MG63 (cell line): ENCODE data around the gene NRN1. TPM values are rescaled to one million over a fixed set of nuclear protein-coding genes. Genes with fewer than 3 reads are reported as not detected.
A peak's percentile ranks its signal among the peaks of the same experiment; 100 is the strongest.
"Not testable (repeated sequence)": the region's sequence is repeated elsewhere in the genome, so short reads cannot be mapped to it uniquely, and the experiment has no call there.

ENCODE experiments used
- DNase-seq: peaks from one replicate; pipeline ENCODE4 v3.0.0-alpha.2; 2020
- H3K27me3 ChIP-seq: fragments of 250-450 bp; sonication (Bioruptor Pico); 2 replicates; pipeline ENCODE4 v1.5.1; 2020; ENCODE audit warnings: mild to moderate bottlenecking, moderate library complexity
- H3K36me3 ChIP-seq: fragments of 250-450 bp; sonication (Bioruptor Pico); 2 replicates; pipeline ENCODE4 v1.5.1; 2020; ENCODE audit warnings: mild to moderate bottlenecking, moderate library complexity
- H3K4me3 ChIP-seq: fragments of 250-450 bp; sonication (Bioruptor Pico); 2 replicates; pipeline ENCODE4 v1.5.1; 2020; ENCODE audit warnings: mild to moderate bottlenecking, moderate library complexity
- H3K9me3 ChIP-seq: fragments of 250-450 bp; sonication (Bioruptor Pico); 2 replicates; pipeline ENCODE4 v1.5.1; 2020; ENCODE audit warnings: mild to moderate bottlenecking, moderate library complexity
- total RNA-seq: library from RNA; depleted of rRNA; stranded (reverse); fragments of >200 nt; shearing (Covaris generic); gene quantifications from 2 replicates; pipeline ENCODE4 v1.2.3, GENCODE V29; 2014; ENCODE audit warnings: low replicate concordance; rRNA removed

Gene NRN1, protein sequence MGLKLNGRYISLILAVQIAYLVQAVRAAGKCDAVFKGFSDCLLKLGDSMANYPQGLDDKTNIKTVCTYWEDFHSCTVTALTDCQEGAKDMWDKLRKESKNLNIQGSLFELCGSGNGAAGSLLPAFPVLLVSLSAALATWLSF
- 36.5 and 44.1 TPM in 2 replicates for total RNA-seq

GRCh38 chr6:6006428-6007365 lies at the start of gene NRN1:
Gene NRN1, minus strand, starts transcription at chr6:6006925. Its CDS starts 176 bp downstream, at chr6:6006749.
- H3K27me3 ChIP-seq, result no peaks in the 10 kb centered on the region
- H3K4me3 ChIP-seq, result peak within 1 kb of the TSS; percentile 68
- no peaks in the 10 kb centered on the region for H3K9me3 ChIP-seq
- peaks cover 5% of the 10 kb centered on the region; the same call in 1 of the 2 replicates for H3K36me3 ChIP-seq
- DNase-seq, result peak; percentile 52

- DNase-seq, result no peak
- Histone ChIP-seq H3K27me3 (peaks cover 10% of the 10 kb centered on the region), H3K4me3 (no peak overlapping the region), H3K36me3 (no peaks in the 10 kb centered on the region), H3K9me3 (no peaks in the 10 kb centered on the region)
Measured at GRCh38 chr6:6052216-6052615, 45.5 kb upstream of the NRN1 start.

GRCh38 chr6:6046716-6047115 lies 40.0 kb upstream of the NRN1 start:
- H3K27me3 ChIP-seq, result peaks cover 8% of the 10 kb centered on the region
- no peak overlapping the region for H3K4me3 ChIP-seq
- H3K36me3 ChIP-seq, result no peaks in the 10 kb centered on the region
- no peaks in the 10 kb centered on the region for H3K9me3 ChIP-seq
- no peak for DNase-seq

GRCh38 chr6:6039946-6040509 lies 33.3 kb upstream of the NRN1 start:
- Histone ChIP-seq H3K27me3 (0 out of 2 replicates have a peak, but pooled peaks cover 3% of the 10 kb centered on the region), H3K9me3 (no peaks in the 10 kb centered on the region), H3K4me3 (no peak overlapping the region), H3K36me3 (no peaks in the 10 kb centered on the region)
- no peak for DNase-seq

DNA sequence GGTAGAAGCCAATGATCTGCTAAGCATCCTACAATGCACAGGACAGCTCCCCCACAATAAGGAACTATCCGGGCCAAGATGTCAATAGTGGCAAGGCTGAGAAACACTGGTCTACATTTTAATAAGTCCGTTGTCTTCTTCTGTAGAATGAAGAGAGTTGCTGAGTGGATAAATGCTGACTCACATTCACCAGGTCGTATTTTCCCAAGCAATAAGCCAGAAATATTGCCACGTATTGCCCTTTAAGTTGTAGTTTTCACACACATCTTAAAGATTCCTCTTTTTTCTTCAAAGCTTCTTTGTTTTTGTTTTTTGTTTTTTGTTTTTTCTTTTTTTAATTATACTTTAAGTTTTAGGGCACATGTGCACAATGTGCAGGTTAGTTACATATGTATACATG lies 30.5 kb upstream of the NRN1 start:
- DNase-seq, result no peak
- H3K27me3 ChIP-seq, result 0 out of 2 replicates have a peak, but pooled peaks cover 3% of the 10 kb centered on the region
- no peaks in the 10 kb centered on the region for H3K36me3 ChIP-seq
- H3K9me3 ChIP-seq, result no peaks in the 10 kb centered on the region
- no peak overlapping the region for H3K4me3 ChIP-seq

DNA sequence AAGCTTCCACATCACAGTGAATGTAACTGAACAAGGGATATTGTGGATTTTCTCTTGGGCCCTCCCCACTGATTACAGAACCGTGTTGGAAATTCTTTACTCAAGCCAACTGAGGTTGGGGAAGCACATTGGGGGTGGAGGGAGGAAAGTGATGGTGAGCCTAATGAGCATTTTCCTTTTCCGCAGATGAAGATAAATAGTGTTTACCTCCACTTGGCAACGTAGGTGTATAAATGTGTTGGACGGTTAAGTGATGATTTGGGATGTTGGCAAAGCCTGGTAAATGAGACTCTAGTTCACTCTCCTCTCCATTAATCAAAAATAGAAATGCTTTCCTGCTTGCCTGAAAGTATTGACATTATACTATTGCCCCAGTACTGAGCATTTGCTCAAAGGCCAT lies 27.1 kb upstream of the NRN1 start:
- Histone ChIP-seq H3K4me3 (no peak overlapping the region), H3K9me3 (no peaks in the 10 kb centered on the region), H3K36me3 (no peaks in the 10 kb centered on the region), H3K27me3 (no peaks in the 10 kb centered on the region)
- DNase-seq, result no peak

DNA sequence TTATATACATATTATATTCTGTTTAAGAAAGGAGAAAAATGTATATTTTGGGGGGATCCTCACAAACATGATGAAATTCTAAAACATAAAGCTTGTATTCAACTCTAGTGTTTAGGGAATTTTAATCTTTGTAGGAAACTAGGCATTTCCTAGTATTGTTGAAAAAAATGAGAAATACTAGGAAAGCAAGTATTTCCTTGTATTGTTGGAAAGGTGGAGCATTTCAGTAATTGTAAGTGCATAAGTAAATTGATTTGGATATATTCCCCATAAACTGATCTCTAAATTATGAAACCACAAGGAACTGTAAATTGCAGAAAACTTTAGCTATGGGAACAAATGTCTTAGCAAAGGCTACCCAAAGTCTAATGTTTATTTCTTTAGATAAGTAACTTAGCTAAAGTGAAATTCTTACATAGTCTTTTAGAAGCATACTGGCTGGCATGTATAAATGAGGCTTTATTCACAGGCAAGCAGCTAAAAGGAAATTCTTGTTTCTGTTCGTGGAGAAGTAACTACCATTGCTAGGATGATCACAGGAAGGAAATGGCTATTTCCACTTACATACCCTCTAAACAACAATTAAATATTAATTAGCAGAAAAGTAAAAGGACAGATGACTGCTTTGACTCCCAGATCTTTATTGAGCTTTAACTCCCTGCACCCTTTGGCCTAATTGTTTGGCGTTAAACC lies 19.9 kb upstream of the NRN1 start:
- H3K4me3 ChIP-seq, result no peak overlapping the region
- no peaks in the 10 kb centered on the region for H3K27me3 ChIP-seq
- no peak for DNase-seq
- no peaks in the 10 kb centered on the region for H3K9me3 ChIP-seq
- no peaks in the 10 kb centered on the region for H3K36me3 ChIP-seq

DNA sequence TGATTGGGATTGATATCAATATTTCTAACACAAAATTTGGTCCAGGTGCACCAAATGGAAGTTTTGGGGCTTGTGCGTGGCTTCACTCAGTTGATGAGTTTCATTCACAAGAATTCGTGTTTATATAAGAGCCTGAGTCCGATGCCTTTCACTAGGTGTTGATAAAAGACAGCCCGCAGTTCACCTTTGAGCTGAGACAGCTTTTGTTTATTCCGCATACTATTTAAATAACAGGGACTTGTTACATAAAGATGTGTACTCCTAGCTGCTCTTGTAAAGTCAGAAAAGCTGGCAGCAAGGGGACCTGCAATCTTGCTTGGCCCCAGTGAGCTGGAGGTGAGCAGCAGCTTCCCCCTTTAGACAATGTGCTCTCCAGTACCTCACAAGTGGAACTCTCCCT lies 19.0 kb upstream of the NRN1 start:
- DNase-seq, result no peak
- Histone ChIP-seq H3K27me3 (no peaks in the 10 kb centered on the region), H3K4me3 (no peak overlapping the region), H3K9me3 (no peaks in the 10 kb centered on the region), H3K36me3 (no peaks in the 10 kb centered on the region)

DNA sequence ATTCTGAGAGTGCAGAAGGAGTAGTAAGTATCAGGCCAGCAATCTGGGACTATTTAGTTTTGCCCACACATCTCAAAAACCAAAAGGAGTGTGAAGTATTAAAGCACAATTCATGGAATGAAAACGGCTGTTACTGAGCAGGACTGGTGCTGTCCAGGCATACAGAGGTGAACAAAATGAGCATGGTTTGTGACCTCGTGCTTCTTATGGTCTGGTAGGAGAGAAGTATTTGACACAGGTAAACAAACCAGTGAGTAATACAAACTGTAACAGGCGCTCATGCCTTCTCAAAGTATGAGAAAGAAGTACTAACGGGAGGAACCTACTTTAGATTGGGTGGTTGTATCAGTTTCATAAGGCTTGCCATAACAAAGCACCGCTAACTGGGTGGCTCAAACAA lies 17.5 kb upstream of the NRN1 start:
- peaks cover 4% of the 10 kb centered on the region; the same call in 1 of the 2 replicates for H3K27me3 ChIP-seq
- no peaks in the 10 kb centered on the region for H3K9me3 ChIP-seq
- H3K36me3 ChIP-seq, result no peaks in the 10 kb centered on the region

GRCh38 chr6:6022841-6023240 lies 16.1 kb upstream of the NRN1 start:
- H3K36me3 ChIP-seq, result not testable (repeated sequence)

More for the DNA sequence above, 17.5 kb upstream of the NRN1 start:
- no peak overlapping the region for H3K4me3 ChIP-seq
- no peak for DNase-seq

DNA sequence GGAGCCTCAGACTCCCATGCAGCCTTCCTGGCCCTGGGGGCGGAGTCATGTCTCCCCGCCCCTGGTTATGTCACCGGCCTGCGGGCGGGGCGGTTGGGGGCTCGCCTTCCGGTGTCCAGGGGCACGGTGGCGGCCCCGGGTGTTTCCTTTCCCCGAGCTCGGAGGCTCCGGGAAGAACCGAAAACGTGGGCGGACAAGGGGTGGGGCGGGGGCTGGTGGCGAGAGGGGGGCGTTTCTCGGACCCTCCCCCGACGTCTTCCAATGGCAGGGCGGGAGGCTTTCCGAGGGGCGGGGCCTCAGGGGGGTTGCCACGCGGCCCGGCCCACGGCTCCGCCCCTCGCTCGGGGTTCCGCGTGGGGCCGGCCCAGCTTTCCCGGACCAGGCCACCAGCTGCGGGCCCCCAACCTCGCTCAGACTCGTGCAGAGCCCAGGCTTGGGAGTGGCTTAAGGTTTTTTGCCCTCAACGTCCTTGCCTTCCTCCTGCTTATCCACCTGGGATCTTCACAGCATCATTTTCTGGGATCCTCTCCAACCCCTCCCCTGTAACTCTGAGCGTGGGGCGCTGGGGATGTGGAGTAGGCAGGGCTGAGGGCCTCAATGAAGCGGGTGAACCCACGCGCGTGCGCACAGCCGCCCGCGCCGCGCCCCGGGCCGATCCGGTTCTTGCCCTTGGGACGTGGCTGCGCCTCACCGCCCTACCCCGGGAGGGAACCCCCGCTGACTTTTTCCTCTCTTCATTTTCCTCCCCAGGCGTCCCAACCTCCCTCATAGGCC lies 2.1 kb upstream of the NRN1 start:
- no peaks in the 10 kb centered on the region for H3K36me3 ChIP-seq
- H3K27me3 ChIP-seq, result no peaks in the 10 kb centered on the region; the same call in 1 of the 2 replicates
- DNase-seq, result peak; percentile 87
- H3K9me3 ChIP-seq, result no peaks in the 10 kb centered on the region
- peak overlapping the region; percentile 68 for H3K4me3 ChIP-seq

More at GRCh38 chr6:6022841-6023240, 16.1 kb upstream of the NRN1 start:
- not testable (repeated sequence) for H3K27me3 ChIP-seq, DNase-seq, H3K9me3 ChIP-seq, H3K4me3 ChIP-seq

DNA sequence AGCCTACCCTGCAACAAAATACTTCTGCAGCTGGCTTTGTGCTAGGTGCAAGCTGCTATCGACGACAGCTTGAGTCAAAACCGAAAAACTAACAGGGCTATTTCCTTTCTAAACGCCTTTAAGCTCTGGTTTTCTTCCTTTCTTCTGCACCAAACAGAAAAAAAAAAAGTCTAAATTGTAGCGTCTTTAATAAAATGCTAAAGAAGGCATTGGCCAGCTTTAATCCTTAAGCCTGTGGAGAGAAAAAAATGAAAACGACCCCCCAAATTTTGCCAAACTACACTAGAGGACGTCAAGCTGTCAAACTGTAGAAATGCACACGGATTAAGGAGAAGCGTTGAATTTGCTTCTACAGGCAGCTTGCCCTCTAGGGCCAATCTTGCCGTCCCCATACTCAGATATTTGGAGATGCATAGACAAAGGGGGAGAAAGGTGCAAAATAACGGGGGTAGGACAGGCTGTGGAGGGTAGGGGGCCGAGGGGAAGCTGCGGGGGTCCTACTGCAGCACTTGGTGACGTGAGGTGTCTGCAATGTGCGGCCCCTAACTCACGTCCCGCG lies 1.4 kb upstream of the NRN1 start:
- no peak for DNase-seq
- Histone ChIP-seq H3K36me3 (no peaks in the 10 kb centered on the region), H3K4me3 (peak overlapping the region; percentile 68), H3K27me3 (no peaks in the 10 kb centered on the region), H3K9me3 (no peaks in the 10 kb centered on the region)

DNA sequence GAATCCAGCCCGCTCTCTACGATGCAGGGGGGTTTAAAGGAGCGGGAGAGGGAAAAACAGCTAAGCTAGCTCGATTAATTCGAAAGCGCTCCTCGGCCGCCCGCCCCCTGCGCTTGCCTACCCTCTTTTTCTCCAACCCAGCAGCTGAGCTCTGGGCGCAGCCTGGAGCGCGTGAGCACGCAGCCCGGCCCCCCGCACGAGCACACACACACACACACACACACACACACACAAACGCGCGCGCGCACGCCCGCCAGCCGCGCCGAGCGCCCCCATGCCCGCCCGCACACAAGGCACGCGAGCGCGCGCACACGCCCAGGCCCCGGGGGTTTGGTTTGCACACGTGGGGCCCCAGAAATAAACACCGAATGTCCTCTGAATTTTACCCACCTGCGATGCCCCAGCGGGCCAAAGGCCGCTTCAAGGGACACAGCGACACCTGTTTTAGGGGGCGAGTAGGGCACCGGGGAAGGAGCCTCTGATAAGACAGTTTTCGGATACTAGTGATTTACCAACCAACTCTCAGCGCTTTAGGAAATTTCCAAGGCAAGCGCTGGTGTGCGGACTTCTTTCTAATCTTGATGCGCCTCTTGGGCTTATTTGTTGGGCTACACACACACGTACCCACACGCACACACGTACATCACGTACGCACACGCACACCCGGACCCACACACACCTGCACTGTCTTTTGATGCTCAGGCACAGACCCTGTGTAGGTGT lies 802 bp upstream of the NRN1 start:
- Histone ChIP-seq H3K27me3 (no peaks in the 10 kb centered on the region), H3K4me3 (peak overlapping the region; percentile 68), H3K36me3 (no peaks in the 10 kb centered on the region), H3K9me3 (no peaks in the 10 kb centered on the region)
- peak; percentile 62 for DNase-seq

GRCh38 chr6:6006006-6006427 lies 708 bp downstream of the NRN1 start:
- Histone ChIP-seq H3K4me3 (peak overlapping the region; percentile 68), H3K36me3 (peaks cover 7% of the 10 kb centered on the region), H3K9me3 (no peaks in the 10 kb centered on the region), H3K27me3 (no peaks in the 10 kb centered on the region)
- no peak for DNase-seq
